Activated T-cell treated with anti-CD3 and anti-CD28 coated beads, Interleukin-2, amount 50 U/mL, for 72 hours (primary cell): ENCODE measurements around the gene OGA. TPM values are rescaled to one million over a fixed set of nuclear protein-coding genes. Genes with fewer than 3 reads are reported as not detected.

Experiments
- ATAC-seq, 2 donors: fragments of 150-1000 bp; cut with Tn5 transposase; replicated peaks in 1 of 2; 2 replicates each; pipeline ENCODE4 v1.10.0; 2021; ENCODE audit warnings: moderate library complexity in 2 of 2, mild to moderate bottlenecking in 1 of 2
- DNase-seq, 2 donors: peaks; one replicate each; pipeline ENCODE4 v3.0.0; 2021 to 2022; ENCODE audit warnings: mixed read lengths in 1 of 2
- H3K27ac Mint-ChIP-seq: one replicate; pipeline ENCODE4 v1.8.0; 2022; ENCODE audit warnings: mild to moderate bottlenecking, moderate library complexity, mixed read lengths
- H3K27me3 Mint-ChIP-seq: one replicate; pipeline ENCODE4 v1.8.0; 2022; ENCODE audit warnings: low read depth, mixed read lengths
- H3K36me3 Mint-ChIP-seq, 2 donors: one replicate each; pipeline ENCODE4 v1.8.0; 2022; ENCODE audit warnings: mixed read lengths in 2 of 2, mild to moderate bottlenecking in 1 of 2; ENCODE audit not compliant: insufficient read depth in 2 of 2
- H3K4me1 Mint-ChIP-seq: one replicate; pipeline ENCODE4 v1.8.0; 2022; ENCODE audit warnings: low read depth, mixed read lengths
- H3K4me3 Mint-ChIP-seq, 2 donors: one replicate each; pipeline ENCODE4 v1.8.0; 2022; ENCODE audit warnings: mild to moderate bottlenecking in 2 of 2, mixed read lengths in 2 of 2, moderate library complexity in 2 of 2
- H3K9me3 Mint-ChIP-seq, 2 donors: one replicate each; pipeline ENCODE4 v1.8.0; 2022; ENCODE audit warnings: mixed read lengths in 2 of 2
- total RNA-seq, 2 donors: library from RNA; stranded (reverse); gene quantifications; one replicate each; pipeline ENCODE4 v1.2.3, GENCODE V29; 2022

OGA gene
- total RNA-seq, 2 donors from 2014 or later, result 165 to 170 TPM

DNA sequence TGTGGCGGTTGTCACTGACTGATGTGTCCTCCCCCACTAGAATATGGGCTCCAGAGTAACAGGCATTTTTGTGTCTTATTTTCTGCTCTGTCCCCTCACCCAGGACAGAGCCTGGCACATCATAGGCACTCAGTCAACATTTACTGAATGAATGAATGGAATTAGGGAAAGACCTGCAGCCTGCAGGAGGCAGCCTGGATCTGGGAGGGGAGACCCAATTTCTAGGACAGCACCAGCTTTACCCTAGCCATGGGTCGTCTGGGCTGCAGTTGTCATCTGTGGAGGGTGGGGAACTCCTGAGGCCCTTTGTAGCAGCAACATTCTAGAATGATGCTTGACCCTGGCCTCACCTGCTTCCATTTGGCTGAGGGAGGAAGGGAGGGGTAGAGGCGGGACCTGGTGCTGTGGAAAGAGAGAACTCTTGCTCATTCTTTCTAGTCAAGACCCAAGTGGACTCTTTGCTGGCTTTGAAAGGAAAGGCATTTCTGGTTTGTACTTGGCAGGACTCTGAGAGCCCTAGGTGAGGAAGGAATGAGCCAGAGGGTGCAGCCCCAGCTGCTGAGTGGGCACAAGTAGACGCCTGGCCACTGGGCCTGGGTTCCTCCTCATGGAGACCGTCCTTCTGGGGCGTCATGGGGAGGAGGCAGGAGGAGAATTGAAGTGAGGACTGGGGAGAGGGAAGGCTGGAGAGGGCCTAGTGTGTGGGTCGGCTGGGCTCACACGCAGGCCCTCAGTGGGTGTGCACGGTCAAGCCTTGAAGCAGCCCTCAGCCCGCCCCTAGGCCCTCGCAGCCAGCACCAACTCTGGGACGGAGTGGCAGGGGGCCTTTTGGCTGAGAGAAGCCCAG lies 51.3 kb downstream of the OGA start:
- Mint-ChIP-seq H3K27me3 (peaks cover 41% of the 10 kb centered on the region), H3K27ac (no peak overlapping the region), H3K4me1 (no peaks in the 10 kb centered on the region), H3K9me3 (no peaks in the 10 kb centered on the region), H3K36me3 (no peaks in the 10 kb centered on the region), H3K4me3 (no peak overlapping the region)
- no peak for DNase-seq
- ATAC-seq, result no peak

- no peak overlapping the region for H3K4me3 Mint-ChIP-seq
- no peak for ATAC-seq
- peaks cover 36% of the 10 kb centered on the region for H3K27me3 Mint-ChIP-seq
- H3K9me3 Mint-ChIP-seq, result no peaks in the 10 kb centered on the region
- H3K4me1 Mint-ChIP-seq, result no peaks in the 10 kb centered on the region
- no peak for DNase-seq
- H3K27ac Mint-ChIP-seq, result no peak overlapping the region
- no peaks in the 10 kb centered on the region for H3K36me3 Mint-ChIP-seq
Observed at GRCh38 chr10:101766306-101766705, 51.9 kb downstream of the OGA start.

- Mint-ChIP-seq H3K9me3 (no peaks in the 10 kb centered on the region), H3K27me3 (peaks cover 29% of the 10 kb centered on the region), H3K4me3 (no peak overlapping the region), H3K36me3 (no peaks in the 10 kb centered on the region), H3K27ac (no peak overlapping the region), H3K4me1 (no peaks in the 10 kb centered on the region)
- no peak for DNase-seq
- ATAC-seq, result no peak
Observed at GRCh38 chr10:101763141-101763846, 55.0 kb downstream of the OGA start.

DNA sequence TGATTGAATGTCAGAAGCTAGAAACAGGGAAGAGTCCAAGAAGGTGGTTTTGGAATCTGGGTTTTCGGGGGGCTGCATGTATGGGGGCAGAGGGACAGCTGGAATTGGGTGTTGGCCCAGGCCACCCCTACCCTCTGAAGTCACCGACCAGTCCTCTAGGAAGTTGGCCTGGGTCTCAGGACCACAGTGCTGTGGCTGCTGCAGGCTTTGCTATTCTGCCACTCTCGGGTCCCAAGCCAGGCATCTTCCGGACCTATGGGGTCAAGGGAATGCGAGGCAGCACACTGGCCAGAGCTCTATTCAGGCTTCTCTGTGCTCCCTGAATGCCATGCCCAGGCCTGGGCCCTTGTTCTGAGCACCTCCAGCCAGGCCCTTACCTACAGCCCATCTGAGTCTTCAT lies 55.5 kb downstream of the OGA start:
- no peak overlapping the region for H3K4me3 Mint-ChIP-seq
- H3K9me3 Mint-ChIP-seq, result no peaks in the 10 kb centered on the region
- DNase-seq, result no peak
- peaks cover 29% of the 10 kb centered on the region for H3K27me3 Mint-ChIP-seq
- ATAC-seq, result no peak
- no peaks in the 10 kb centered on the region for H3K4me1 Mint-ChIP-seq
- no peak overlapping the region for H3K27ac Mint-ChIP-seq
- no peaks in the 10 kb centered on the region for H3K36me3 Mint-ChIP-seq

DNA sequence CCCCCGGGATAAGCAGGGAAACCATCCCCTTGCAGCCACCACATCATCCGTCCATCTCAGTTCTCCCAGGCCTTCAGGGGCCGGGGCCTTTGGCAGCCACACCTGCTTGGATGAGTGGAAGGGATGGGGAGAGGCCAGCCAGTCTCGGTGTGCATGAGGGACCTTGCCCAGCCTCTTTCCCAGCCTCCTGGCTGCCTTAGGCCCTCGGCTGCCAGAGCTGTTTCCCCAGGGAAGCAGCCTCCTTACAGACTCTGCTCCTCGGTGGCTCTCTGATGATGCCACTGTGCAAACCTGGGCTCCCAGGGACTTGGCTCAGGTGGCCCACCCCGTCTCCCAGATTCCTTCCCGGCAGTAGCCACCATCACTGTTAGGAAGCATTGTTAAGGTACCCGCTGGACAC lies 57.0 kb downstream of the OGA start:
- Mint-ChIP-seq H3K36me3 (no peaks in the 10 kb centered on the region), H3K4me3 (no peak overlapping the region), H3K9me3 (no peaks in the 10 kb centered on the region), H3K27me3 (peaks cover 30% of the 10 kb centered on the region), H3K4me1 (no peaks in the 10 kb centered on the region), H3K27ac (no peak overlapping the region)
- ATAC-seq, result no peak
- DNase-seq, result no peak

GRCh38 chr10:101760510-101760909 lies 57.7 kb downstream of the OGA start:
- H3K4me1 Mint-ChIP-seq, result no peaks in the 10 kb centered on the region
- H3K27me3 Mint-ChIP-seq, result peaks cover 28% of the 10 kb centered on the region
- no peak for DNase-seq
- no peak overlapping the region for H3K4me3 Mint-ChIP-seq
- ATAC-seq, result no peak
- H3K9me3 Mint-ChIP-seq, result no peaks in the 10 kb centered on the region
- H3K36me3 Mint-ChIP-seq, result no peaks in the 10 kb centered on the region
- no peak overlapping the region for H3K27ac Mint-ChIP-seq

GRCh38 chr10:101759309-101760247 lies 58.7 kb downstream of the OGA start:
- Mint-ChIP-seq H3K27me3 (peaks cover 18% of the 10 kb centered on the region), H3K4me3 (no peak overlapping the region), H3K36me3 (no peaks in the 10 kb centered on the region), H3K4me1 (no peaks in the 10 kb centered on the region), H3K27ac (no peak overlapping the region), H3K9me3 (no peaks in the 10 kb centered on the region)
- DNase-seq (no peak), ATAC-seq (no peak)

- Mint-ChIP-seq H3K36me3 (no peaks in the 10 kb centered on the region), H3K9me3 (no peaks in the 10 kb centered on the region), H3K4me3 (no peak overlapping the region), H3K4me1 (no peaks in the 10 kb centered on the region), H3K27me3 (peaks cover 18% of the 10 kb centered on the region), H3K27ac (no peak overlapping the region)
- no peak for DNase-seq
- no peak for ATAC-seq
Observed at GRCh38 chr10:101758858-101759257, 59.4 kb downstream of the OGA start.

GRCh38 chr10:101752241-101752640 lies 66.0 kb downstream of the OGA start:
- ATAC-seq, result no peak
- Mint-ChIP-seq H3K36me3 (no peaks in the 10 kb centered on the region), H3K4me3 (no peak overlapping the region), H3K4me1 (no peaks in the 10 kb centered on the region), H3K27me3 (peaks cover 28% of the 10 kb centered on the region), H3K9me3 (no peaks in the 10 kb centered on the region), H3K27ac (no peak overlapping the region)
- no peak for DNase-seq

DNA sequence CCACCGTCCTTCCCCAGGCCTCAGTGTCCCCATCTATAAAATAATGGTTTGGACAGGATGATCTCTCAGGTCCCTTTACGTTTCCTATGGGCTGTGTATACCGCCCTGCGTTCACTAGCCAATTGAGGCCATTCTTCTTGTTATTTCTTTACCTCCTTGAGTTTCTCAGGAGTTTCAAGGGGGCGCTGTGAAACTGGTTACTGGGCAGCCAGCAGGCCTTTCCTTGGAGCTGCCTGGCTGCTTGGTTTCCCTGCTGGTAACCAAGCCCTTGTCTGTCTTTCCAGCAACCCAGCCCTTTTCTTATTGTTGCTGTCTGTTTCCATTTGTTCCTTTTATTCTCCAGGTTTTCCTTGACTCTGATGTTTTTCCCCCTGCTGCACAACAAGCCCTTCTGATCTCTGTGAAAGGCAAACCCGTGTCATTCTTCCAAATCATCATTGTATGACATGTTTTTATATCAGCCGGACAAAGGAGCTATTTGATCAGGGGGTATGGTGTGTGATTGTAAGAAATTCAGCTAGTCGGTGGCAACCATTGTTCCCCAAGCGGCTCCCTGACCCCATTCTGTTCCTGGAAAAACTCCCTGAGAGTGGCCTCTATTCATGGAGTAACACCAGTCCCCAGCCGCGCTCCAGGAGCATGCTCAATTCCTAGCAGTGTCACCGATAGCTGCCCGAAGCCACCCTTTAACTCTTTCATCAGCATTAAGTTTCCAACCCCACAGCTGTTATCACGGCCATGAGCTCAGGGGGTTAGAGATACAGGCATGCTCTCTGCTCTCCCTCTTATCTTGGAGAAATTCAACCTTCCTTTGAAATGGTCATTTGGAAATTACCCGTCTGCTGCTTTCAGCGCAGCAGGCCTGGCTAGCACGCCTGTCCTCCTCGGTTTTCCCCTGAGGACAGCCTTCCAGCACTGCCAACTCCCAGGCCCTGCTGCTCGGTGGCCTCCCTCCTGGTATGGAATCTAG lies 68.9 kb downstream of the OGA start:
- Mint-ChIP-seq H3K9me3 (no peaks in the 10 kb centered on the region), H3K27ac (no peak overlapping the region)

DNA sequence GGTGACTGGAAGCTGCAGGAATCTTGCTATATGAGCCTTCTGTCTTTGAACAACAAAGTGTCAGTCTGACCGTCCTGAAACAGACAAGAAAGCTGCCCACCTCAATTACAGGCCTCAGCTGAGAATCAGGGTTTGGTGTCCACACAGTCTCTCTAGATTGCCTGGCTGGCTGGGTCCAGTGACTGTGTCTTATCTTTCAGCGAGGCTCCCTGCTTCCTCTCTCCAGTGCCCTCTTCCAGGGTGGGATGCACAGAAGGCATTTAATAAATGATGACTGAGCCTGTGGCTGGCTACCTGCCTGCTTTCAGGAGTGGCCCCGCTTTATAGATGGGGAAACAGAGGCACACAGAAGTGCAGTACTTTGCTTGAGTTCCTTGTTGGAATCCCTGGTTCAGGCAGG lies 69.7 kb downstream of the OGA start:
- Mint-ChIP-seq H3K27ac (no peak overlapping the region), H3K36me3 (no peaks in the 10 kb centered on the region), H3K4me1 (no peaks in the 10 kb centered on the region), H3K4me3 (no peak overlapping the region), H3K9me3 (no peaks in the 10 kb centered on the region), H3K27me3 (peaks cover 22% of the 10 kb centered on the region)
- no peak for DNase-seq
- ATAC-seq, result no peak

More for the DNA sequence above, 68.9 kb downstream of the OGA start:
- DNase-seq (no peak), ATAC-seq (no peak)
- Mint-ChIP-seq H3K4me3 (no peak overlapping the region), H3K4me1 (no peaks in the 10 kb centered on the region), H3K27me3 (peaks cover 24% of the 10 kb centered on the region), H3K36me3 (no peaks in the 10 kb centered on the region)

- ATAC-seq (no peak), DNase-seq (no peak)
- H3K27me3 Mint-ChIP-seq, result peaks cover 22% of the 10 kb centered on the region
- H3K4me3 Mint-ChIP-seq, result no peak overlapping the region
- H3K9me3 Mint-ChIP-seq, result no peaks in the 10 kb centered on the region
- H3K36me3 Mint-ChIP-seq, result no peaks in the 10 kb centered on the region
- no peaks in the 10 kb centered on the region for H3K4me1 Mint-ChIP-seq
- H3K27ac Mint-ChIP-seq, result no peak overlapping the region
Observed at GRCh38 chr10:101745074-101745696, 73.1 kb downstream of the OGA start.
